Liver (tissue), 9 donors: ENCODE results near the gene AGAP2. TPM values are rescaled to one million over a fixed set of nuclear protein-coding genes. Genes with fewer than 3 reads are reported as not detected.

Source experiments
- DNase-seq: peaks from one replicate; pipeline ENCODE4 v3.0.0-alpha.2; 2017; ENCODE audit warnings: low spot score
- H3K27ac ChIP-seq, 2 donors: one replicate each; pipeline ENCODE4 v1.7.0; 2013; ENCODE audit warnings: inconsistent platforms in 2 of 2, low read length in 2 of 2, control low read depth in 1 of 2, low read depth in 1 of 2, mild to moderate bottlenecking in 1 of 2
- H3K27me3 ChIP-seq, 4 donors: one replicate each; pipeline versions ENCODE4 v1.6.1 to v1.7.0; 2013; ENCODE audit warnings: low read length in 3 of 4, inconsistent platforms in 1 of 4, mild to moderate bottlenecking in 1 of 4, moderate library complexity in 1 of 4; ENCODE audit not compliant: control insufficient read depth in 4 of 4, insufficient read depth in 4 of 4
- H3K36me3 ChIP-seq, 4 donors: one replicate each; pipeline versions ENCODE4 v1.6.1 to v1.7.0; 2013; ENCODE audit warnings: low read length in 3 of 4, mild to moderate bottlenecking in 3 of 4, low read depth in 1 of 4, moderate library complexity in 1 of 4; ENCODE audit not compliant: control insufficient read depth in 4 of 4, insufficient read depth in 3 of 4
- H3K4me1 ChIP-seq, 4 donors: one replicate each; pipeline versions ENCODE4 v1.6.1 to v1.7.0; 2013; ENCODE audit warnings: low read length in 3 of 4, mild to moderate bottlenecking in 3 of 4, moderate library complexity in 1 of 4; ENCODE audit not compliant: control insufficient read depth in 4 of 4, insufficient read depth in 4 of 4
- H3K4me3 ChIP-seq, 3 donors: one replicate each; pipeline versions ENCODE4 v1.6.1 to v1.7.0; 2013; ENCODE audit warnings: low read length in 3 of 3, control low read depth in 1 of 3, low read depth in 1 of 3, mild to moderate bottlenecking in 1 of 3
- H3K9ac ChIP-seq, 2 donors: one replicate each; pipeline ENCODE4 v1.7.0; 2013; ENCODE audit warnings: low read length in 2 of 2, mild to moderate bottlenecking in 2 of 2, moderate library complexity in 2 of 2, control low read depth in 1 of 2, low read depth in 1 of 2
- H3K9me3 ChIP-seq, 4 donors: one replicate each; pipeline versions ENCODE4 v1.6.1 to v1.7.0; 2013; ENCODE audit warnings: low read length in 3 of 4; ENCODE audit not compliant: control insufficient read depth in 4 of 4
- GABPA ChIP-seq, 2 donors: IDR thresholded peaks in 1 of 2; conservative IDR thresholded peaks in 1 of 2; 2 replicates each; pipeline ENCODE4 v1.6.1; 2016; ENCODE audit warnings: antibody characterized with exemption in 2 of 2, mild to moderate bottlenecking in 1 of 2, moderate library complexity in 1 of 2
- HNF4A ChIP-seq, 2 donors: conservative IDR thresholded peaks; 2 replicates each; pipeline ENCODE4 v1.6.1; 2016; ENCODE audit warnings: antibody characterized with exemption in 2 of 2, mild to moderate bottlenecking in 2 of 2
- JUND ChIP-seq, 2 donors: IDR thresholded peaks; 2 replicates each; pipeline ENCODE4 v1.6.1; 2016; ENCODE audit warnings: antibody characterized with exemption in 2 of 2
- MAX ChIP-seq: IDR thresholded peaks from 2 replicates; pipeline ENCODE4 v1.6.1; 2016; ENCODE audit warnings: antibody characterized with exemption
- RAD21 ChIP-seq, 2 donors: IDR thresholded peaks; 2 replicates each; pipeline ENCODE4 v1.6.1; 2016; ENCODE audit warnings: antibody characterized with exemption in 2 of 2, mild to moderate bottlenecking in 2 of 2
- REST ChIP-seq: IDR thresholded peaks from 2 replicates; pipeline ENCODE4 v1.6.1; 2016; ENCODE audit warnings: antibody characterized with exemption, mild to moderate bottlenecking
- SP1 ChIP-seq: IDR thresholded peaks from 2 replicates; pipeline ENCODE4 v1.6.1; 2018; ENCODE audit warnings: antibody characterized with exemption, mild to moderate bottlenecking
- TAF1 ChIP-seq: conservative IDR thresholded peaks from 2 replicates; pipeline ENCODE4 v1.6.1; 2016; ENCODE audit warnings: antibody characterized with exemption, mild to moderate bottlenecking
- WGBS: extraction: QIAGEN DNeasy Blood & Tissue Kit; methylation state at CpG from one replicate; pipeline ENCODE4 v1.1.7; 2013; 5-methylcytosine and 5-hydroxymethylcytosine counted together
- polyA plus RNA-seq, 2 donors: library from polyadenylated mRNA; stranded (reverse) in 1 of 2; unstranded in 1 of 2; fragments of 200-250 nt in 1 of 2; fragments of >200 nt in 1 of 2; fragmentation: Nextera tagmentation in 1 of 2; extraction: Ambion mirVana in 1 of 2; gene quantifications; one replicate each; pipeline versions ENCODE4 v1.2.1 to v1.2.3, GENCODE V29; 2013 to 2015
- total RNA-seq, 2 donors: library from RNA; depleted of rRNA; stranded (reverse); fragments of >200 nt; gene quantifications; one replicate each; pipeline ENCODE4 v1.2.3, GENCODE V29; 2014
- donor health status: healthy.
- donor health status: healthy.
- donor health status: healthy.
- donor health status: healthy.
- donor health status: healthy.

Gene AGAP2
- total and polyA plus RNA-seq, 4 donors = 0.18 to 1.7 (median 0.64) TPM

- no peak overlapping the region for H3K4me3 ChIP-seq
- H3K9ac ChIP-seq = no peak overlapping the region
- H3K27me3 ChIP-seq = peaks cover 0 to 10% (median 4%) of the 10 kb centered on the region in 4 donors
- H3K36me3 ChIP-seq = no peaks in the 10 kb centered on the region
- H3K4me1 ChIP-seq = peaks cover 3 to 22% (median 15%) of the 10 kb centered on the region in 4 donors
- WGBS = 21% methylated on average over 49 of the region's 49 CpGs
- TF ChIP-seq JUND (IDR thresholded peaks at IDR 0.05) (no peak), RAD21 (IDR thresholded peaks at IDR 0.05) (peak in 1 of 2 donors; percentile 37)
- H3K9me3 ChIP-seq = no peaks in the 10 kb centered on the region
- no peak overlapping the region for H3K27ac ChIP-seq
- DNase-seq = no peak
Measured at GRCh38 chr12:57735952-57736740, 2.4 kb downstream of the AGAP2 start.

GRCh38 chr12:57735198-57735855, 3.2 kb downstream of the AGAP2 start:
- Histone ChIP-seq H3K9ac (no peak overlapping the region), H3K27ac (no peak overlapping the region), H3K9me3 (no peaks in the 10 kb centered on the region), H3K36me3 (no peaks in the 10 kb centered on the region), H3K27me3 (peaks cover 0 to 10% (median 4%) of the 10 kb centered on the region in 4 donors), H3K4me3 (no peak overlapping the region), H3K4me1 (peaks cover 3 to 22% (median 15%) of the 10 kb centered on the region in 4 donors)
- WGBS = 20% methylated on average over 8 of the region's 8 CpGs
- no peak for DNase-seq
- peak; percentile 55 for TF ChIP-seq SP1
- peak; percentile 45 to 62 for TF ChIP-seq HNF4A (conservative IDR thresholded peaks at IDR 0.05)
- TF ChIP-seq TAF1 = no peak

- H3K27me3 ChIP-seq = peaks cover 0 to 10% (median 4%) of the 10 kb centered on the region in 4 donors
Measured at GRCh38 chr12:57734591-57734990, 4.0 kb downstream of the AGAP2 start.

More at GRCh38 chr12:57734591-57734990, 4.0 kb downstream of the AGAP2 start:
- Histone ChIP-seq H3K4me1 (peaks cover 3 to 22% (median 15%) of the 10 kb centered on the region in 4 donors), H3K36me3 (no peaks in the 10 kb centered on the region), H3K9me3 (no peaks in the 10 kb centered on the region), H3K9ac (no peak overlapping the region), H3K27ac (no peak overlapping the region), H3K4me3 (no peak overlapping the region)
- TF ChIP-seq GABPA (IDR thresholded peaks at IDR 0.05 in 1 of 2, conservative IDR thresholded peaks at IDR 0.05 in 1 of 2) (no peak), MAX (no peak), REST (no peak)
- 86% methylated on average over 4 of the region's 4 CpGs for WGBS
- DNase-seq = no peak
